ENCODE data around the gene UBE2V1.
A peak's percentile ranks its signal among the peaks of the same experiment; 100 is the strongest.

UBE2V1 gene

DNA sequence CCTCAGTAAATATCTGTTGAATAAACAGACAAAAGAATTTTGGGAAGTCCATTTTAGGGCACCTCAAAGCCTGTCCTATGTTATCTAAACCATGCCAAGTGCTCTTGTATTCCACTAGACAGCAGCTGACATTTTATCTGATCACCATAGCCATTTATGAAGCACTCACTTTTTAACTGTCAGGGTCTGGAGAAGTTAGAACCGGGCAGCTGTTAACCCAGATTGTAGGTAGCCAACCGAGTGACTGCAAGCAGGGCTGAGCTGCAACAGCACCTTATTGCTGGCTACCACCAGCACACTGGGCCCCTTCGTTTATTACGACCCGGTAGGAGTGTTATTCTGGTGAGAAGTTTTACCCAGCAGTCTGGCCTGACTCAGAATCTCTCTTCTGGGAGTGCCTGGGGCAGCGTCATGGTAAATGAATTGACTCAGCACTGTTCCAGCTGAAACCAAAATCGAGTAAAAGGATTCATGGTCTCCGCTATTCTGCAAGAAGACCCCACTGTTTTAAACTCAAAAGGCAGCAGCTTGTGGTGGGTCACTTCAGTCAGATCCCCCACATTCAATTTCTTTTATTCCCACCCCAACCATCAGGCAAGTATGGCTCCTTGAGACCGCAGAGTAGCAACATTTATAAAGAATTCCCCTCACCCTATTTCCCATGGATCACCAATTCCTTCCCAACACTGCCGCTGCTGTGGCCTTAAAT, 1.7 kb downstream of the UBE2V1 start:
- Histone ChIP-seq H3K79me2 (ENCODE audit: insufficient read depth, low read depth) (peaks cover 71% of the 10 kb centered on the region), H3K4me1 (ENCODE audit: low read depth, poor library complexity, severe bottlenecking) (peaks cover 50% of the 10 kb centered on the region), H3K36me3 (ENCODE audit: insufficient read depth) (no peaks in the 10 kb centered on the region), H3K9ac (no peak overlapping the region; the same call in 1 of the 2 replicates), H3K27ac (no peak overlapping the region), H4K20me1 (ENCODE audit: insufficient read depth) (peaks cover 20% of the 10 kb centered on the region), H3K4me3 (IDR thresholded peaks at IDR 0.05; ENCODE audit: insufficient read depth, low read depth, low read length) (no peak overlapping the region), H3K27me3 (ENCODE audit: insufficient read depth, low read depth) (no peaks in the 10 kb centered on the region), H3K4me2 (peak overlapping the region; percentile 46), H2AFZ (ENCODE audit: low read depth) (no peak overlapping the region)
- TF ChIP-seq, protein P1, sequence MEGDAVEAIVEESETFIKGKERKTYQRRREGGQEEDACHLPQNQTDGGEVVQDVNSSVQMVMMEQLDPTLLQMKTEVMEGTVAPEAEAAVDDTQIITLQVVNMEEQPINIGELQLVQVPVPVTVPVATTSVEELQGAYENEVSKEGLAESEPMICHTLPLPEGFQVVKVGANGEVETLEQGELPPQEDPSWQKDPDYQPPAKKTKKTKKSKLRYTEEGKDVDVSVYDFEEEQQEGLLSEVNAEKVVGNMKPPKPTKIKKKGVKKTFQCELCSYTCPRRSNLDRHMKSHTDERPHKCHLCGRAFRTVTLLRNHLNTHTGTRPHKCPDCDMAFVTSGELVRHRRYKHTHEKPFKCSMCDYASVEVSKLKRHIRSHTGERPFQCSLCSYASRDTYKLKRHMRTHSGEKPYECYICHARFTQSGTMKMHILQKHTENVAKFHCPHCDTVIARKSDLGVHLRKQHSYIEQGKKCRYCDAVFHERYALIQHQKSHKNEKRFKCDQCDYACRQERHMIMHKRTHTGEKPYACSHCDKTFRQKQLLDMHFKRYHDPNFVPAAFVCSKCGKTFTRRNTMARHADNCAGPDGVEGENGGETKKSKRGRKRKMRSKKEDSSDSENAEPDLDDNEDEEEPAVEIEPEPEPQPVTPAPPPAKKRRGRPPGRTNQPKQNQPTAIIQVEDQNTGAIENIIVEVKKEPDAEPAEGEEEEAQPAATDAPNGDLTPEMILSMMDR (conservative IDR thresholded peaks at IDR 0.05; ENCODE audit: low read depth, low read length) = no peak

DNA sequence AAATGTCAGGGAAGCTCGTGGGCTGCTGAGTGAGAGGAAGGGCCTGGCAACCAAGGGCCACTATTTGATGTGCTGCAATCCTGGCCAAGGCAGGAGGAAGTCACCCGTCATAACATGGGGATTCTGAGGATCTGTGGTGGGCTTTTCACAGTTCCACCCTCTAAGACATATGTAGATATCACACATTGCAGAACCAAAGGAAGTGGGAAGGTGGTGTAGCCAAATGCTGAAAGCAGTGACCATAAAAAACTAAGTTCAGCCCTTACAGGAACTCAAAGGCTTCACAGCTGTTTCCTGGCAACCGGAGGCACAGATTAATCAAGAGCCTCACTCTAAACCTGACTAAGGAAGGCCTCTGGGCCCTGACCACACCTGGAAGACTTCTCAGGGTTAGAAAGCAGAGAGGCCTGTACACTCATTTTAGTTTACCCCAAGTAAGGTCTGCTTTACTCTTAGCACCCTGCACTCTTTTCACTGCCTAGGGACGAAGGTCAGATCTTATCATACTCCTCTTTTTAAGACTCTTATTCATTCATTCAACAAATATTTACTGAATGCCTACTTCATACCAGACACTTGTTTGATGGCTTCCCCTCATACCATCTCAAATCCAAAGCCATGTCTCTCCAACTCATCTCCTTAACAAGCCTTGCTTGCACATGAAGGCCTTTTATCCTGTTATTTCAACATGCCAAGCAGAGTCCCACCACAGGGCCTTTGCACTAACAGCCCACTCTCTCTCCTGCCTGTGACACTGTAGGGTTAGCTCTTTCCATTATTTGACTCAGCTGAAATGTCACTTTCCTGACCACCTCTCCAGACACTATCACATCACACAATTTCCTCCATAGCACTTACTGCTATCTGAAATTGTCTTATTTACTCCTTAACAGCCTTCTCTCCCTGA, 2.6 kb downstream of the UBE2V1 start:
- no peak overlapping the region for H3K4me3 ChIP-seq (IDR thresholded peaks at IDR 0.05; ENCODE audit: insufficient read depth, low read depth, low read length)
- H2AFZ ChIP-seq (ENCODE audit: low read depth) = no peak overlapping the region
- H3K4me1 ChIP-seq (ENCODE audit: low read depth, poor library complexity, severe bottlenecking) = peaks cover 47% of the 10 kb centered on the region
- no peak overlapping the region for H3K9ac ChIP-seq
- TF ChIP-seq, protein P1 (conservative IDR thresholded peaks at IDR 0.05; ENCODE audit: low read depth, low read length) = no peak
- H3K4me2 ChIP-seq = peak overlapping the region; percentile 46; the same call in 1 of the 2 replicates
- peaks cover 25% of the 10 kb centered on the region for H4K20me1 ChIP-seq (ENCODE audit: insufficient read depth)
- no peak overlapping the region for H3K27ac ChIP-seq
- H3K27me3 ChIP-seq (ENCODE audit: insufficient read depth, low read depth) = no peaks in the 10 kb centered on the region
- H3K36me3 ChIP-seq (ENCODE audit: insufficient read depth) = no peaks in the 10 kb centered on the region
- peaks cover 78% of the 10 kb centered on the region for H3K79me2 ChIP-seq (ENCODE audit: insufficient read depth, low read depth)

DNA sequence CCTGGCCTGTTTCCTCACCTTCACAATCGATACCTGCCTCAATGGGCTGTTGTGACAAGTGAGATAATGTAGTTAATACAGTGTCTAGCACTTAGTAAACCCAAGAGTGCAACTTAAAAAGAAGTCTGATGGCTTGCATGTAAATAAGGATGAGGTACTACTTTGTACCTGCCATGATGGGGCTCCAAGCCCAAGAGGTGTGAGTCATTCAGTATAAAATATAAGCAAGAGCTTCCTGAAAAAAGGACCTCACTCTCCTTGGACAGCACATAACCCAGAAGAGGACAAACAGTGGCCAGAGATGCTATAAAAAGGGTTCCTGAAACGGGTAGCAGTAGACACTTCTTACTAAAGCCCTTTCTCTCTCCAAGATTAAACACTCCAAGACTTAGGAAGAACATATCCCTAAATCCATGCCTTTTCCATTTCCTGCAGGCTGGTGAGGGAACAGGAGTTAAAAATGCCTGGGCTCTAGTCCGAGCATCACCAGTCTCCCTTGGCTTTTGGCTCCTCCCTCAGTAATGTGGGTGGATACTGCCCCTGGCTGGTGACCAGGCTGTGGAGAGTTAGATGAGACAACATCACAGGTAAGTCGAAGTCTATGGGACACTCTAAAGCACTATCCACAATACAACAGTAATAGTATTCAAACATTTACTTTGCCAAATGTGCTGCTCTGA, 4.3 kb downstream of the UBE2V1 start:
- H3K27me3 ChIP-seq (ENCODE audit: insufficient read depth, low read depth) = no peaks in the 10 kb centered on the region
- peaks cover 89% of the 10 kb centered on the region for H3K79me2 ChIP-seq (ENCODE audit: insufficient read depth, low read depth)
- H3K27ac ChIP-seq = no peak overlapping the region
- no peak overlapping the region for H2AFZ ChIP-seq (ENCODE audit: low read depth)
- H3K36me3 ChIP-seq (ENCODE audit: insufficient read depth) = no peaks in the 10 kb centered on the region
- H3K4me3 ChIP-seq (IDR thresholded peaks at IDR 0.05; ENCODE audit: insufficient read depth, low read depth, low read length) = no peak overlapping the region
- no peak overlapping the region for H3K9ac ChIP-seq
- H4K20me1 ChIP-seq (ENCODE audit: insufficient read depth) = peaks cover 28% of the 10 kb centered on the region
- TF ChIP-seq, protein P1 (conservative IDR thresholded peaks at IDR 0.05; ENCODE audit: low read depth, low read length) = no peak
- H3K4me1 ChIP-seq (ENCODE audit: low read depth, poor library complexity, severe bottlenecking) = peaks cover 35% of the 10 kb centered on the region
- H3K4me2 ChIP-seq = no peak overlapping the region

DNA sequence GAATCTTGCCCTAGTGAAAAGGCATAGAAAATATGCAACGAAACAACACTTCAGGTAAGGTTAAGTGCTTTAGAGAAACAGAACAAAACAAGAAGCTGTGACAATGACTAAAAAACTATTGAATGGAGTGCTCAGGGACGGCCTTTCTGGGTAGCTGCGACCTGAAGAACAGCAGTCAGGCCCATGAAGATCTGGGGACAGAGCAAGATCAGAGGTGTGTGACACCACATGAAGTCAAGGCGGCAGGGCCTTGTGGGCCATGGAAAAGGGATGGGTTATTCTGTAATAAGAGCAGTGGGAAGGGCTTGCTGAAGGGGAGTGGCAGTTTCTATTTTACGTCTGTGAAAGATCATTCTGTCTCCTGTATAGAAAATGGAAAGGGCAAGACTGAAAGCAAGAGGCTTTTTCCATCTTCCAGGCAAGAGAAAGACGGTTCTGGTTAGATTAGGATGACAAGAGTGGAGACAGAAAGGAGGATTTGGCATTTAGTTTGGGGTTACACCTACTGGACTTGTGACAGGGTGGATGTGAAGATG, 5.1 kb downstream of the UBE2V1 start:
- H3K27ac ChIP-seq = no peak overlapping the region
- peaks cover 32% of the 10 kb centered on the region for H3K4me1 ChIP-seq (ENCODE audit: low read depth, poor library complexity, severe bottlenecking)
- no peak overlapping the region for H2AFZ ChIP-seq (ENCODE audit: low read depth)
- H4K20me1 ChIP-seq (ENCODE audit: insufficient read depth) = peaks cover 31% of the 10 kb centered on the region
- H3K79me2 ChIP-seq (ENCODE audit: insufficient read depth, low read depth) = peaks cover 97% of the 10 kb centered on the region
- no peaks in the 10 kb centered on the region for H3K27me3 ChIP-seq (ENCODE audit: insufficient read depth, low read depth)
- no peak overlapping the region for H3K9ac ChIP-seq
- H3K4me2 ChIP-seq = no peak overlapping the region
- TF ChIP-seq, protein P1 (conservative IDR thresholded peaks at IDR 0.05; ENCODE audit: low read depth, low read length) = no peak
- H3K36me3 ChIP-seq (ENCODE audit: insufficient read depth) = no peaks in the 10 kb centered on the region
- H3K4me3 ChIP-seq (IDR thresholded peaks at IDR 0.05; ENCODE audit: insufficient read depth, low read depth, low read length) = no peak overlapping the region
